Hepatocyte (in vitro differentiated cells): Measurements from ENCODE around the gene FNDC3B.

Source experiments
- CTCF ChIP-seq: fragments of 200-600 bp; sonication (generic); IDR thresholded peaks from 2 replicates; pipeline ENCODE4 v1.5.1; 2016; ENCODE audit warnings: antibody characterized with exemption, mild to moderate bottlenecking; ENCODE audit not compliant: poor library complexity
- EZH2 ChIP-seq: fragments of 200-600 bp; sonication (generic); IDR thresholded peaks from 2 replicates; pipeline ENCODE4 v1.6.1; 2016; ENCODE audit warnings: antibody characterized with exemption, mild to moderate bottlenecking, borderline replicate concordance

- peak; percentile 62 for TF ChIP-seq CTCF
- TF ChIP-seq EZH2 = no peak
Observed at GRCh38 chr3:172341482-172342059, 302.2 kb downstream of the FNDC3B start.
